ENCODE results near the gene LRRC45. TPM values are rescaled to one million over a fixed set of nuclear protein-coding genes. Genes with fewer than 3 reads are reported as not detected.

The LRRC45 gene
- total RNA-seq, 1 experiment from 2014 or later, result 40.1 TPM

DNA sequence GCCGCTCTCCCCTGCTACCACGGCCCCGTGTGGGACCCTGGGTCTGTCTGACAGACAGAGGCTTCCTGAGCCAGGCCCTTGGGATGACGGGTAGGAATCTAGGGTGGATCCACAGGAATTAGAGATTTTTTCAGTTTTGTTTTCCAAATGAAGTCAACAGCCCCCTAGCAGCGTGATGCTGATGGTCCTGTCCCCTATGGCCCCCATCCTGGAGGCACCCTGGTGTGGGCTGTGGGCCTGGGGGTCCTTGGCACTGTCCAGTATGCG is 15.9 kb upstream of the LRRC45 start:
- ATAC-seq (no peak), DNase-seq (ENCODE audit: low read depth, low spot score) (no peak)
- Histone ChIP-seq H3K36me3 (ENCODE audit: control insufficient read depth in 1 of 2, insufficient read depth in 2 of 2, low read length in 2 of 2) (no peaks in the 10 kb centered on the region), H3K9me2 (ENCODE audit: insufficient read depth) (no peaks in the 10 kb centered on the region), H4K20me1 (ENCODE audit: insufficient read depth) (no peaks in the 10 kb centered on the region), H2AFZ (ENCODE audit: low read depth, low read length, poor library complexity, severe bottlenecking) (no peak overlapping the region), H3K9ac (ENCODE audit: low read length) (no peak overlapping the region), H3K4me2 (ENCODE audit: low read length) (no peak overlapping the region), H3K27ac (ENCODE audit: low read depth, low read length) (no peak overlapping the region; the same call in 1 of the 2 replicates), H3K79me2 (ENCODE audit: insufficient read depth, low read length) (no peaks in the 10 kb centered on the region), H3K9me3 (ENCODE audit: control insufficient read depth in 1 of 2, insufficient read depth in 1 of 2, low read depth in 1 of 2, low read length in 2 of 2) (no peaks in the 10 kb centered on the region), H3K4me1 (ENCODE audit: control insufficient read depth in 1 of 2, insufficient read depth in 2 of 2, low read length in 2 of 2) (peaks cover 28 to 35% of the 10 kb centered on the region in 2 experiments), H3K4me3 (replicated peaks in 1 of 2; ENCODE audit: low read depth in 1 of 2, low read length in 2 of 2) (no peak overlapping the region), H3K27me3 (ENCODE audit: insufficient read depth, low read length) (no peaks in the 10 kb centered on the region)
- TF ChIP-seq SP1 (IDR thresholded peaks at IDR 0.05; ENCODE audit: low read depth) (no peak), ZNF274 (IDR thresholded peaks at IDR 0.05; ENCODE audit: low read depth, low read length) (no peak), EGR1 (IDR thresholded peaks at IDR 0.05; ENCODE audit: low read depth) (no peak), ELF1 (IDR thresholded peaks at IDR 0.05; ENCODE audit: borderline replicate concordance, low read depth) (no peak), POLR2AphosphoS5 (IDR thresholded peaks at IDR 0.05; ENCODE audit: low read depth, low read length) (no peak), EZH2 (IDR thresholded peaks at IDR 0.05) (no peak), SIN3A (IDR thresholded peaks at IDR 0.05; ENCODE audit: low read depth) (no peak), TCF7L2 (IDR thresholded peaks at IDR 0.05; ENCODE audit: borderline replicate concordance, extremely low read depth, insufficient read depth, insufficient read length) (no peak), RAD21 (IDR thresholded peaks at IDR 0.05; ENCODE audit: low read depth) (no peak), JUND (IDR thresholded peaks at IDR 0.05) (no peak), ZFX (IDR thresholded peaks at IDR 0.05) (no peak), EZH2phosphoT487 (IDR thresholded peaks at IDR 0.05; ENCODE audit: borderline replicate concordance) (no peak)
- TF ChIP-seq, protein P1, sequence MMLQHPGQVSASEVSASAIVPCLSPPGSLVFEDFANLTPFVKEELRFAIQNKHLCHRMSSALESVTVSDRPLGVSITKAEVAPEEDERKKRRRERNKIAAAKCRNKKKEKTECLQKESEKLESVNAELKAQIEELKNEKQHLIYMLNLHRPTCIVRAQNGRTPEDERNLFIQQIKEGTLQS (IDR thresholded peaks at IDR 0.05), result no peak
- TF ChIP-seq, protein P2, sequence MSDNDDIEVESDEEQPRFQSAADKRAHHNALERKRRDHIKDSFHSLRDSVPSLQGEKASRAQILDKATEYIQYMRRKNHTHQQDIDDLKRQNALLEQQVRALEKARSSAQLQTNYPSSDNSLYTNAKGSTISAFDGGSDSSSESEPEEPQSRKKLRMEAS (IDR thresholded peaks at IDR 0.05), result no peak
- TF ChIP-seq, protein P3, sequence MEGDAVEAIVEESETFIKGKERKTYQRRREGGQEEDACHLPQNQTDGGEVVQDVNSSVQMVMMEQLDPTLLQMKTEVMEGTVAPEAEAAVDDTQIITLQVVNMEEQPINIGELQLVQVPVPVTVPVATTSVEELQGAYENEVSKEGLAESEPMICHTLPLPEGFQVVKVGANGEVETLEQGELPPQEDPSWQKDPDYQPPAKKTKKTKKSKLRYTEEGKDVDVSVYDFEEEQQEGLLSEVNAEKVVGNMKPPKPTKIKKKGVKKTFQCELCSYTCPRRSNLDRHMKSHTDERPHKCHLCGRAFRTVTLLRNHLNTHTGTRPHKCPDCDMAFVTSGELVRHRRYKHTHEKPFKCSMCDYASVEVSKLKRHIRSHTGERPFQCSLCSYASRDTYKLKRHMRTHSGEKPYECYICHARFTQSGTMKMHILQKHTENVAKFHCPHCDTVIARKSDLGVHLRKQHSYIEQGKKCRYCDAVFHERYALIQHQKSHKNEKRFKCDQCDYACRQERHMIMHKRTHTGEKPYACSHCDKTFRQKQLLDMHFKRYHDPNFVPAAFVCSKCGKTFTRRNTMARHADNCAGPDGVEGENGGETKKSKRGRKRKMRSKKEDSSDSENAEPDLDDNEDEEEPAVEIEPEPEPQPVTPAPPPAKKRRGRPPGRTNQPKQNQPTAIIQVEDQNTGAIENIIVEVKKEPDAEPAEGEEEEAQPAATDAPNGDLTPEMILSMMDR (IDR thresholded peaks at IDR 0.05 in 2 of 3, conservative IDR thresholded peaks at IDR 0.05 in 1 of 3; ENCODE audit: borderline replicate concordance in 1 of 3, insufficient read depth in 1 of 3, low read depth in 2 of 3, low read length in 2 of 3), result no peak
- TF ChIP-seq, protein P4, sequence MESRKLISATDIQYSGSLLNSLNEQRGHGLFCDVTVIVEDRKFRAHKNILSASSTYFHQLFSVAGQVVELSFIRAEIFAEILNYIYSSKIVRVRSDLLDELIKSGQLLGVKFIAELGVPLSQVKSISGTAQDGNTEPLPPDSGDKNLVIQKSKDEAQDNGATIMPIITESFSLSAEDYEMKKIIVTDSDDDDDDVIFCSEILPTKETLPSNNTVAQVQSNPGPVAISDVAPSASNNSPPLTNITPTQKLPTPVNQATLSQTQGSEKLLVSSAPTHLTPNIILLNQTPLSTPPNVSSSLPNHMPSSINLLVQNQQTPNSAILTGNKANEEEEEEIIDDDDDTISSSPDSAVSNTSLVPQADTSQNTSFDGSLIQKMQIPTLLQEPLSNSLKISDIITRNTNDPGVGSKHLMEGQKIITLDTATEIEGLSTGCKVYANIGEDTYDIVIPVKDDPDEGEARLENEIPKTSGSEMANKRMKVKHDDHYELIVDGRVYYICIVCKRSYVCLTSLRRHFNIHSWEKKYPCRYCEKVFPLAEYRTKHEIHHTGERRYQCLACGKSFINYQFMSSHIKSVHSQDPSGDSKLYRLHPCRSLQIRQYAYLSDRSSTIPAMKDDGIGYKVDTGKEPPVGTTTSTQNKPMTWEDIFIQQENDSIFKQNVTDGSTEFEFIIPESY (IDR thresholded peaks at IDR 0.05; ENCODE audit: extremely low read depth, insufficient replicate concordance, low read length), result no peak
- CTCF ChIA-PET, result no interaction called here
- BruUV-seq (replicated peaks), result no TSS peak
- POLR2A ChIA-PET, result no interaction called here
- RAD21 ChIA-PET (ENCODE audit: low non-redundant PET in 1 of 2, low total read pairs in 2 of 2, uncharacterized antibody in 2 of 2, unreplicated experiment in 2 of 2), result no interaction called here
- intact Hi-C loops (cut with micrococcal nuclease), result no loop called here
